Activated naive CD8-positive, alpha-beta T cell treated with anti-CD3 and anti-CD28 coated beads, Interleukin-2, amount 50 U/mL, for 24 hours (primary cell): Measurements from ENCODE around the gene ZNF593OS.
A peak's percentile ranks its signal among the peaks of the same experiment; 100 is the strongest.

Source experiments
- ATAC-seq: fragments of 150-1000 bp; cut with Tn5 transposase; one replicate; pipeline ENCODE4 v1.10.0; 2021
- DNase-seq: peaks from one replicate; pipeline ENCODE4 v3.0.0; 2021
- H3K27ac Mint-ChIP-seq: one replicate; pipeline ENCODE4 v1.8.0; 2021; ENCODE audit warnings: mild to moderate bottlenecking, mixed read lengths
- H3K27me3 Mint-ChIP-seq: one replicate; pipeline ENCODE4 v1.8.0; 2021; ENCODE audit warnings: mixed read lengths
- H3K36me3 Mint-ChIP-seq: one replicate; pipeline ENCODE4 v1.8.0; 2021; ENCODE audit warnings: low read depth, mixed read lengths
- H3K4me1 Mint-ChIP-seq: one replicate; pipeline ENCODE4 v1.8.0; 2021; ENCODE audit warnings: mixed read lengths
- H3K4me3 Mint-ChIP-seq: one replicate; pipeline ENCODE4 v1.8.0; 2021; ENCODE audit warnings: mild to moderate bottlenecking, moderate library complexity, mixed read lengths
- H3K9me3 Mint-ChIP-seq: one replicate; pipeline ENCODE4 v1.8.0; 2021; ENCODE audit warnings: mixed read lengths

ZNF593OS gene

GRCh38 chr1:26191739-26192138, 20.1 kb upstream of the ZNF593OS start:
- Mint-ChIP-seq H3K4me3 (peak overlapping the region; percentile 19), H3K9me3 (no peaks in the 10 kb centered on the region), H3K4me1 (peaks cover 10% of the 10 kb centered on the region), H3K36me3 (no peaks in the 10 kb centered on the region), H3K27ac (peak overlapping the region; percentile 16), H3K27me3 (no peaks in the 10 kb centered on the region)
- ATAC-seq (peak; percentile 76), DNase-seq (no peak)

GRCh38 chr1:26190373-26190987, 18.8 kb upstream of the ZNF593OS start, which contains the start of gene CATSPER4:
TSS of gene CATSPER4 (plus strand) at chr1:26190602. CDS start at chr1:26190628, 26 bp downstream.
- no peaks in the 10 kb centered on the region for H3K36me3 Mint-ChIP-seq
- no peak within 1 kb of the TSS for H3K4me3 Mint-ChIP-seq
- H3K27ac Mint-ChIP-seq: peak within 1 kb of the TSS; percentile 16
- H3K9me3 Mint-ChIP-seq: no peaks in the 10 kb centered on the region
- DNase-seq: no peak
- H3K4me1 Mint-ChIP-seq: peaks cover 10% of the 10 kb centered on the region
- ATAC-seq: no peak
- H3K27me3 Mint-ChIP-seq: no peaks in the 10 kb centered on the region

GRCh38 chr1:26189751-26190275, 18.2 kb upstream of the ZNF593OS start:
- Mint-ChIP-seq H3K27me3 (no peaks in the 10 kb centered on the region), H3K36me3 (no peaks in the 10 kb centered on the region), H3K27ac (no peak overlapping the region), H3K9me3 (no peaks in the 10 kb centered on the region), H3K4me3 (no peak overlapping the region), H3K4me1 (peaks cover 10% of the 10 kb centered on the region)
- DNase-seq (no peak), ATAC-seq (no peak)

- H3K4me3 Mint-ChIP-seq: no peak overlapping the region
- no peaks in the 10 kb centered on the region for H3K27me3 Mint-ChIP-seq
- H3K27ac Mint-ChIP-seq: no peak overlapping the region
- no peak for ATAC-seq
- H3K9me3 Mint-ChIP-seq: no peaks in the 10 kb centered on the region
- no peak for DNase-seq
- peaks cover 10% of the 10 kb centered on the region for H3K4me1 Mint-ChIP-seq
- H3K36me3 Mint-ChIP-seq: no peaks in the 10 kb centered on the region
Observed at GRCh38 chr1:26189331-26189730, 17.7 kb upstream of the ZNF593OS start.

GRCh38 chr1:26188477-26188876, 16.8 kb upstream of the ZNF593OS start:
- Mint-ChIP-seq H3K4me1 (peaks cover 10% of the 10 kb centered on the region), H3K27ac (no peak overlapping the region), H3K4me3 (no peak overlapping the region), H3K27me3 (no peaks in the 10 kb centered on the region), H3K9me3 (no peaks in the 10 kb centered on the region), H3K36me3 (no peaks in the 10 kb centered on the region)
- ATAC-seq (no peak), DNase-seq (no peak)

GRCh38 chr1:26187882-26188281, 16.2 kb upstream of the ZNF593OS start:
- Mint-ChIP-seq H3K27ac (no peak overlapping the region), H3K27me3 (no peaks in the 10 kb centered on the region), H3K4me3 (no peak overlapping the region), H3K9me3 (no peaks in the 10 kb centered on the region), H3K36me3 (no peaks in the 10 kb centered on the region), H3K4me1 (peaks cover 10% of the 10 kb centered on the region)
- ATAC-seq (no peak), DNase-seq (no peak)

- Mint-ChIP-seq H3K4me3 (no peak overlapping the region), H3K36me3 (no peaks in the 10 kb centered on the region), H3K27ac (no peak overlapping the region), H3K9me3 (no peaks in the 10 kb centered on the region), H3K27me3 (no peaks in the 10 kb centered on the region), H3K4me1 (peaks cover 5% of the 10 kb centered on the region)
- ATAC-seq (no peak), DNase-seq (no peak)
Observed at GRCh38 chr1:26184883-26185282, 13.3 kb upstream of the ZNF593OS start.

- H3K9me3 Mint-ChIP-seq: no peaks in the 10 kb centered on the region
- H3K27me3 Mint-ChIP-seq: no peaks in the 10 kb centered on the region
- no peaks in the 10 kb centered on the region for H3K36me3 Mint-ChIP-seq
- H3K4me3 Mint-ChIP-seq: no peak overlapping the region
- ATAC-seq (no peak), DNase-seq (no peak)
- H3K27ac Mint-ChIP-seq: no peak overlapping the region
- peaks cover 5% of the 10 kb centered on the region for H3K4me1 Mint-ChIP-seq
Observed at GRCh38 chr1:26184086-26184485, 12.5 kb upstream of the ZNF593OS start.

GRCh38 chr1:26182383-26182696, 10.7 kb upstream of the ZNF593OS start:
- no peaks in the 10 kb centered on the region for H3K36me3 Mint-ChIP-seq
- no peaks in the 10 kb centered on the region for H3K9me3 Mint-ChIP-seq
- no peak for DNase-seq
- no peaks in the 10 kb centered on the region for H3K27me3 Mint-ChIP-seq
- peaks cover 5% of the 10 kb centered on the region for H3K4me1 Mint-ChIP-seq
- H3K27ac Mint-ChIP-seq: no peak overlapping the region
- no peak overlapping the region for H3K4me3 Mint-ChIP-seq
- ATAC-seq: no peak

- Mint-ChIP-seq H3K36me3 (no peaks in the 10 kb centered on the region), H3K9me3 (no peaks in the 10 kb centered on the region), H3K27me3 (no peaks in the 10 kb centered on the region), H3K4me3 (no peak overlapping the region), H3K4me1 (peaks cover 5% of the 10 kb centered on the region), H3K27ac (no peak overlapping the region)
- DNase-seq: no peak
- ATAC-seq: peak; percentile 86
Observed at GRCh38 chr1:26181586-26182382, 10.2 kb upstream of the ZNF593OS start.

- Mint-ChIP-seq H3K27ac (no peak overlapping the region), H3K9me3 (no peaks in the 10 kb centered on the region), H3K4me3 (no peak overlapping the region), H3K36me3 (no peaks in the 10 kb centered on the region), H3K4me1 (peaks cover 5% of the 10 kb centered on the region), H3K27me3 (no peaks in the 10 kb centered on the region)
- DNase-seq (no peak), ATAC-seq (no peak)
Observed at GRCh38 chr1:26180010-26180506, 8.4 kb upstream of the ZNF593OS start.

GRCh38 chr1:26177182-26177684, 5.6 kb upstream of the ZNF593OS start, which contains the start of gene CNKSR1:
TSS of gene CNKSR1 (plus strand) at chr1:26177491. CDS start at chr1:26177548, 57 bp downstream.
- DNase-seq: no peak
- Mint-ChIP-seq H3K9me3 (no peaks in the 10 kb centered on the region), H3K4me3 (peak within 1 kb of the TSS; percentile 30), H3K27me3 (no peaks in the 10 kb centered on the region), H3K36me3 (peaks cover 3% of the 10 kb centered on the region), H3K4me1 (peaks cover 5% of the 10 kb centered on the region), H3K27ac (no peak within 1 kb of the TSS)
- no peak for ATAC-seq

GRCh38 chr1:26175346-26175745, 3.7 kb upstream of the ZNF593OS start:
- no peak overlapping the region for H3K4me3 Mint-ChIP-seq
- no peaks in the 10 kb centered on the region for H3K9me3 Mint-ChIP-seq
- peaks cover 8% of the 10 kb centered on the region for H3K4me1 Mint-ChIP-seq
- peaks cover 5% of the 10 kb centered on the region for H3K36me3 Mint-ChIP-seq
- DNase-seq: no peak
- no peak overlapping the region for H3K27ac Mint-ChIP-seq
- no peaks in the 10 kb centered on the region for H3K27me3 Mint-ChIP-seq
- no peak for ATAC-seq

GRCh38 chr1:26170472-26170821, 1.2 kb downstream of the ZNF593OS start:
- Mint-ChIP-seq H3K27me3 (no peaks in the 10 kb centered on the region), H3K9me3 (no peaks in the 10 kb centered on the region)
- DNase-seq: no peak

More at GRCh38 chr1:26170472-26170821, 1.2 kb downstream of the ZNF593OS start:
- peak overlapping the region; percentile 90 for H3K4me3 Mint-ChIP-seq
- H3K27ac Mint-ChIP-seq: peak overlapping the region; percentile 88
- H3K4me1 Mint-ChIP-seq: peaks cover 11% of the 10 kb centered on the region
- peaks cover 6% of the 10 kb centered on the region for H3K36me3 Mint-ChIP-seq
- no peak for ATAC-seq
